Astrocyte of the spinal cord (primary cell): ENCODE results near the gene ERC2.

ENCODE experiments used
- DNase-seq: peaks from one replicate; pipeline ENCODE4 v3.0.0; 2011; ENCODE audit warnings: low read depth, low spot score
- H3K4me3 ChIP-seq: 2 replicates; pipeline ENCODE4 v1.5.1; 2011; ENCODE audit warnings: low read depth, mild to moderate bottlenecking, low read length, moderate library complexity
- in situ Hi-C: cut with HindIII; loops from 2 replicates; pipeline ENCODE4 v1.10.0; 2017; ENCODE audit warnings: low sequenced_read_pairs
- TF ChIP-seq, protein P1 (sequence below): IDR thresholded peaks from 2 replicates; pipeline ENCODE4 v1.5.1; 2012; ENCODE audit warnings: low read depth, mild to moderate bottlenecking, low read length, inconsistent platforms

The ERC2 gene

DNA sequence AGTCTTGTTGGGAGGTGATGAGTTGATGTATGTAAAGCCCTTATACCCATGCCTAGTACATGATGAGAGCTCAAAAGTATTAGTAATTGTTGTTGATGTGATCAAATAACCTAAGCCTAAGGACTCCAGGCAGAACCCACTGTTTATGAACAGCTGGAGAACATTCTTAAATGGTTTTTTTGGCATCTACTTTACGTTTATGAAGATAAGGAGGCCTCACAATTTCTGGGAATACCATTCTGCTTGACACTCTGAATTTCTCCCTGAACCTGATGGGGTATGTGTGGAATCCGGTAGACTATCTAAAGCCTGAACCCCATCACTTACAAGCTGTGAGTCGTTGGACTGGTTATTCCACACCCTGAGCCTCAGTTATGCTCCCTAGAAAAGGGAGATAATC, 736.5 kb downstream of the ERC2 start:
- in situ Hi-C loops, result no loop called here
- H3K4me3 ChIP-seq, result no peak overlapping the region
- TF ChIP-seq, protein P1, sequence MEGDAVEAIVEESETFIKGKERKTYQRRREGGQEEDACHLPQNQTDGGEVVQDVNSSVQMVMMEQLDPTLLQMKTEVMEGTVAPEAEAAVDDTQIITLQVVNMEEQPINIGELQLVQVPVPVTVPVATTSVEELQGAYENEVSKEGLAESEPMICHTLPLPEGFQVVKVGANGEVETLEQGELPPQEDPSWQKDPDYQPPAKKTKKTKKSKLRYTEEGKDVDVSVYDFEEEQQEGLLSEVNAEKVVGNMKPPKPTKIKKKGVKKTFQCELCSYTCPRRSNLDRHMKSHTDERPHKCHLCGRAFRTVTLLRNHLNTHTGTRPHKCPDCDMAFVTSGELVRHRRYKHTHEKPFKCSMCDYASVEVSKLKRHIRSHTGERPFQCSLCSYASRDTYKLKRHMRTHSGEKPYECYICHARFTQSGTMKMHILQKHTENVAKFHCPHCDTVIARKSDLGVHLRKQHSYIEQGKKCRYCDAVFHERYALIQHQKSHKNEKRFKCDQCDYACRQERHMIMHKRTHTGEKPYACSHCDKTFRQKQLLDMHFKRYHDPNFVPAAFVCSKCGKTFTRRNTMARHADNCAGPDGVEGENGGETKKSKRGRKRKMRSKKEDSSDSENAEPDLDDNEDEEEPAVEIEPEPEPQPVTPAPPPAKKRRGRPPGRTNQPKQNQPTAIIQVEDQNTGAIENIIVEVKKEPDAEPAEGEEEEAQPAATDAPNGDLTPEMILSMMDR, result no peak
- no peak for DNase-seq

DNA sequence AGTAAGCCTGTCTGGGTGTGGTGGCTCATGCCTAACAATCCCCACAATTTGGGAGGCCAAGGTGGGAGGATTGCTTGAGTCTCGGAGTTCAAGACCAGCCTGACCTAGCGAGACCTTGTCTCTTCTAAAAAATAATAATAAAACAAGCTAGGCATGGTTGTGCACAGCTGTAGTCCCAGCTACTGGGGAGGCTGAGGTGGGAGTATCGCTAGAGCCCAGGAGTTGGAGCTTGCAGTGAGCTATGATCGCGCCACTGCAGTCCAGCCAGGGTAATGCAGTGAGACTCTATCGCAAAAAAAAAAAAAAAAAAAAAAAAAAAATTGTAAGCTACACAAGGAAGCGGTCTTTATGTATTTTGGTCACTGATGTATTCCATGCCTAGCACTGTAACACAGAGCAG, 738.7 kb downstream of the ERC2 start:
- TF ChIP-seq, protein P1, result no peak
- no peak for DNase-seq
- in situ Hi-C loops, result no loop called here
- H3K4me3 ChIP-seq, result no peak overlapping the region

DNA sequence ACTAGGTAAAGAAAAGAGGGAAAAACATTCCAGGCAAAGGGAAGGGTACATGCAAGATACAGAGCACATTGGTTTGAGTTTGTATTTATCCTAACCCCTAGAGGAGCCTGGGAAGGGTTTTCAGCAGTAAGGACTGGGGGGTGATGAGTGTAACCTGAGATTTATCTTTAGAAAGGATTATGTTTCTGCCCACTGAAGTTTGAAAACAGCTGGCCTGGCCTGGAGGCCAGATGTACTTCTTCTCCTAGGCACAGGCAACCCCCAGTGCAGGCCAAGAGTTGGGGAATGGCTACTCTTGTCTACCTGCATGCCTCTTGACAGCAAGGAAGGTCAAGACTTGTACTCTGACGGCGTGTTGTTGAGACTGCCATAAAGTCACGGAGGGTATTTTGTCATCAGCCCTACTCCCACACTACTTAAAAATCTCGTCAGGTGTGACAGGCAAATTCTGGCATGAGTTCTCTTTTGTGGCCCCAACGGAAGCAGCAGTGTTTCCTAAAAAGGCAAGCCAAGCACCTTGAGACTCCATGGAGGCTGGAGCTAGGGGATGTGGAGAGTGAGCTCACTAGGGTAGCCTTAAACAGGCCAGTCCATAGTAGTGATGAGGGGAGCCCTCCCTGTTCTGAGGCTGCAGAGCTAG, 739.7 kb downstream of the ERC2 start:
- in situ Hi-C loops, result no loop called here
- TF ChIP-seq, protein P1, result no peak

DNA sequence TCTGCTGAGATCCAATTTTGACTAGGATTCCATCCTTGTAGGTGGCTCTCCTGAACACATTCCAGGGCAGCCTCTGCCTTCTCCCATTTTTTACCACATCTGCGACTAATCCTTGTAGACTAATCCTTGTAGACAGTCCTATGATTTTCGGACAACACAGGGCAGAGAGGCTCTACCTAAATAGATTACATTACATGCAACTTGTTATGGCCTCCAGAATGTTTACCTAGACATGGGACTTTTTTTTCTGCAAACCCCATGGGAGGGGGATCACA, 741.8 kb downstream of the ERC2 start:
- TF ChIP-seq, protein P1, result no peak
- H3K4me3 ChIP-seq, result no peak overlapping the region
- in situ Hi-C loops, result no loop called here
- DNase-seq, result no peak

More for the DNA sequence above, 739.7 kb downstream of the ERC2 start:
- no peak for DNase-seq
- H3K4me3 ChIP-seq, result no peak overlapping the region

DNA sequence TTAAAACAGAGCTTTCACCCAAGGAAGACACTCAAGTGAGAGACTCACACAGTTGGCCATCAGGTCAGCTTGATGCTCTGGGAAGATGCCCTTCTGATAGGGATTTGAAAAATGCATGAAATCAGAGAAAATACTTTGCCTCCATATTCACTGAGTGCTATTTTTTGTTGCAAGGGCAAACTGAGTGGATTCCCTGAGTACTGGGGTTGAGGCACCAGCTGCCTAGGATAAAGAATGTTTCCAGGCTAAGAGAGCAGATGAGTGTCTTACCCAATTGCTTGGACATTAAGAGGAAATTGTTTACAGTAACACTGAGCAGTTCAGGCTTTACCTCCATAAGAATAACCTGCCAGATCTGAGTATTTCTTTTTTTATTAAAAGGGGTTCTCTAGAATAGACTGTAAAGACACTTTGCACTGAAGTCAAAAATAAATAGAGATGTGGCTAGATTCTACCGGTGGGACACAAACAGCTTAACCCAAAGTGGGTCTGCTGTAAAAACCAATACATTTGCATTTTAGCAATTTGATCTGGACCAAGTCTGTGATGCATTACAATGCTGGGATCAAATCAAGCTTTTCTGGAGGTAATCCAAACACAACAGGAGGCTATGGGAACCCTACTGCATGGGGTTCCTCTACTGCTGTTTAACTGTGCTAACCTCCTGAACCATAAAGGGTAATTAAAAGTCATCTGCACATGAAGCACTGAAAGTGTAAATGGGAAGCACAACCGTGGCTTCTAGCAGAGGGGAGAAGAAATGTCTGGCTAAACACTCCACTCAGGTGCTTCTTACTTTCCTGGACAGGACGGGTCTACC, 742.4 kb downstream of the ERC2 start:
- DNase-seq, result no peak
- in situ Hi-C loops, result no loop called here
- H3K4me3 ChIP-seq, result no peak overlapping the region
- TF ChIP-seq, protein P1, result no peak

DNA sequence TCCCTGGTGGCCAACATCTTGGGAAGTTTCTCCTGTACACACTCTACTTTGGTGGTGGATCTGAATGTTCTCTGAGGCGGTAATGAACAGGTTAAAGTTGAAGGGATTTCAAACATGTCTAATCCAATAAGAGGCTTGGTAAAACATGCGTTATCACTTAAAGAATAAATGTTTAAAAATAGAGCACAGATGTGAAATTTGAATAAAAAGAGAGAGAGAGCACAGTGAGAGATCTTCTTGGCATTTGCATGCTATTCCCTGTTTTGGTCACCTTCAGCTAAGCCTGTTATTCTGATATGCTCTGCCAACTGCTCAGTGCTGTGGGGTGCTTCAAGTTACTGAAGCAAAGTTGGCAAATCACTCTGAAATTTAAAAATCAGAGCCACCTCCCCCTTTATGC, 743.4 kb downstream of the ERC2 start:
- DNase-seq, result no peak
- no peak overlapping the region for H3K4me3 ChIP-seq
- TF ChIP-seq, protein P1, result no peak
- in situ Hi-C loops, result no loop called here
